HG03442 (cell line): Measurements from ENCODE around the gene SELENOS.

ENCODE experiments used
- ATAC-seq: cut with Tn5 transposase; IDR thresholded peaks from one replicate; pipeline ENCODE4 v1.9.1; 2021; ENCODE audit warnings: mild to moderate bottlenecking, moderate library complexity; ENCODE audit not compliant: unreplicated experiment

The SELENOS gene

GRCh38 chr15:101277943-101278564 is 769 bp upstream of the SELENOS start:
- ATAC-seq, result no peak

- peak; percentile 45 for ATAC-seq
Observed at GRCh38 chr15:101276501-101277037, 716 bp downstream of the SELENOS start.

- ATAC-seq, result peak; percentile 29
Observed at GRCh38 chr15:101275018-101275417, 2.3 kb downstream of the SELENOS start.

- ATAC-seq, result no peak
Observed at GRCh38 chr15:101273534-101273933, 3.8 kb downstream of the SELENOS start.

- no peak for ATAC-seq
Observed at GRCh38 chr15:101272584-101272983, 4.7 kb downstream of the SELENOS start.

- no peak for ATAC-seq
Observed at GRCh38 chr15:101269479-101270223, 7.6 kb downstream of the SELENOS start.

GRCh38 chr15:101267320-101268104 is 9.8 kb downstream of the SELENOS start:
- no peak for ATAC-seq

- ATAC-seq, result no peak
Observed at GRCh38 chr15:101266787-101267186, 10.5 kb downstream of the SELENOS start.

GRCh38 chr15:101266034-101266433 is 11.3 kb downstream of the SELENOS start:
- no peak for ATAC-seq

GRCh38 chr15:101264911-101265641 is 12.2 kb downstream of the SELENOS start:
- ATAC-seq, result peak; percentile 63

- ATAC-seq, result peak; percentile 34
Observed at GRCh38 chr15:101264011-101264410, 13.3 kb downstream of the SELENOS start.

- no peak for ATAC-seq
Observed at GRCh38 chr15:101262551-101262950, 14.7 kb downstream of the SELENOS start.

GRCh38 chr15:101258238-101259144 is 18.8 kb downstream of the SELENOS start:
- peak; percentile 63 for ATAC-seq

GRCh38 chr15:101256757-101257156 is 20.5 kb downstream of the SELENOS start:
- ATAC-seq, result no peak

- no peak for ATAC-seq
Observed at GRCh38 chr15:101255615-101256241, 21.6 kb downstream of the SELENOS start.

GRCh38 chr15:101255051-101255395 is 22.3 kb downstream of the SELENOS start:
- no peak for ATAC-seq

GRCh38 chr15:101254157-101255050 is 22.9 kb downstream of the SELENOS start:
- ATAC-seq, result no peak

- ATAC-seq, result no peak
Observed at GRCh38 chr15:101252836-101253235, 24.4 kb downstream of the SELENOS start.
